Transverse colon (tissue), 3 donors: Measurements from ENCODE around the gene KMT2C.

Experiments
- CTCF ChIP-seq, 5 experiments: fragments of 200-600 bp in 3 of 5; fragments of 450-650 bp in 2 of 5; sonication (generic) in 3 of 5; IDR thresholded peaks; 1 replicate in 2 of 5; 2 replicates in 3 of 5; pipeline ENCODE4 v1.5.1; 2016 to 2017; ENCODE audit warnings: antibody characterized with exemption in 5 of 5, inconsistent platforms in 3 of 5, mild to moderate bottlenecking in 2 of 5, moderate library complexity in 1 of 5
- POLR2A ChIP-seq: fragments of 450-650 bp; IDR thresholded peaks from one replicate; pipeline ENCODE4 v1.6.1; 2016; ENCODE audit warnings: antibody characterized with exemption, mild to moderate bottlenecking, moderate library complexity

DNA sequence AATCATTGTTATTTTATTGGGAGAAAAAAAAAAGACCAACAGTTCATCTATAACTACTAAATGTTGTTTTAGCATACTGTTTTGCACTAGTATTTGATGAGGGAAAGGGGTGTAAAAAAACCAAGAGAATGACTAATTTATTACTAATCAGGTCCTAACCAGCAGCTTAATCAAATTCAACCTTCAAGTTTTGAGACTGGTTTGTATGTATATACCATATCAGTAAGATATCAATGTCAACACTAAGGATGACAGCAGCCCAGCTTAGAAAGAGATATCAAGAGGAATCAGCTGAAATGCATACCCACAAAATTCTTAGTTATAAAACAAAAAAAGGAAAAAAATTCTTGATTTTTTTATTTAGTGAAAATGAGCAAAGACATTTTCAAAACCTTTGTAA is 122.6 kb downstream of the KMT2C start:
- no peak for TF ChIP-seq POLR2A
- TF ChIP-seq CTCF (IDR thresholded peaks at IDR 0.05): no peak
